ENCODE measurements around the gene COX7A2.

The COX7A2 gene

GRCh38 chr6:75199889-75200288 is 43.7 kb downstream of the COX7A2 start:
- DNase-seq (ENCODE audit: low read depth in 2 of 2) = no peak

- DNase-seq (ENCODE audit: low read depth in 2 of 2) = no peak
Observed at GRCh38 chr6:75196081-75196687, 47.4 kb downstream of the COX7A2 start.

- no peak for DNase-seq (ENCODE audit: low read depth in 2 of 2)
Observed at GRCh38 chr6:75188221-75188925, 55.2 kb downstream of the COX7A2 start.

All from stimulated activated CD8-positive, alpha-beta memory T cell treated with anti-CD3 and anti-CD28 coated beads, Interleukin-2, amount 100 ng/mL, for 48 hours (primary cell).